Smooth muscle cell (in vitro differentiated cells): ENCODE measurements around the gene UNC79. TPM values are rescaled to one million over a fixed set of nuclear protein-coding genes. Genes with fewer than 3 reads are reported as not detected.
"Not testable (repeated sequence)": the region's sequence is repeated elsewhere in the genome, so short reads cannot be mapped to it uniquely, and the experiment has no call there.

ENCODE experiments used
- DNase-seq: peaks from one replicate; lab custom pipeline; 2025; ENCODE audit not compliant: unreplicated experiment; lab: John Stamatoyannopoulos, UW
- H2AFZ ChIP-seq: fragments of 200-600 bp; sonication (generic); 2 replicates; pipeline ENCODE4 v1.6.0; 2016; ENCODE audit warnings: antibody characterized with exemption, low read depth, mild to moderate bottlenecking
- H3F3A ChIP-seq: fragments of 200-600 bp; sonication (generic); 2 replicates; pipeline ENCODE4 v1.6.0; 2017; ENCODE audit warnings: antibody characterized with exemption, low read depth
- H3K27ac ChIP-seq: fragments of 200-600 bp; sonication (generic); 2 replicates; pipeline ENCODE4 v1.5.1; 2016; ENCODE audit warnings: low read depth, mild to moderate bottlenecking
- H3K27me3 ChIP-seq: fragments of 200-600 bp; sonication (generic); 2 replicates; pipeline ENCODE4 v1.6.1; 2016; ENCODE audit warnings: low read depth, mild to moderate bottlenecking
- H3K36me3 ChIP-seq: fragments of 200-600 bp; sonication (generic); 2 replicates; pipeline ENCODE4 v1.5.1; 2016; ENCODE audit warnings: low read depth
- H3K4me1 ChIP-seq: fragments of 200-600 bp; sonication (generic); 2 replicates; pipeline ENCODE4 v1.5.1; 2016; ENCODE audit warnings: low read depth
- H3K4me2 ChIP-seq: fragments of 200-600 bp; sonication (generic); 2 replicates; pipeline ENCODE4 v1.6.0; 2016; ENCODE audit warnings: mild to moderate bottlenecking
- H3K4me3 ChIP-seq: fragments of 200-600 bp; sonication (generic); 2 replicates; pipeline ENCODE4 v1.5.1; 2016; ENCODE audit warnings: mild to moderate bottlenecking
- H3K79me2 ChIP-seq: fragments of 200-600 bp; sonication (generic); 2 replicates; pipeline ENCODE4 v1.6.0; 2016; ENCODE audit warnings: low read depth, mild to moderate bottlenecking
- H3K9ac ChIP-seq: fragments of 200-600 bp; sonication (generic); 2 replicates; pipeline ENCODE4 v1.6.0; 2016; ENCODE audit warnings: low read depth
- H3K9me3 ChIP-seq: fragments of 200-600 bp; sonication (generic); replicated peaks from 2 replicates; pipeline ENCODE4 v1.5.1; 2016; ENCODE audit warnings: low read depth
- H4K20me1 ChIP-seq: fragments of 200-600 bp; sonication (generic); 2 replicates; pipeline ENCODE4 v1.6.0; 2016; ENCODE audit warnings: low read depth
- CTCF ChIP-seq: fragments of 200-600 bp; sonication (generic); IDR thresholded peaks from 2 replicates; pipeline ENCODE4 v1.5.1; 2017; ENCODE audit warnings: borderline replicate concordance, mild to moderate bottlenecking, antibody characterized with exemption; ENCODE audit not compliant: insufficient read depth, poor library complexity, severe bottlenecking
- WGBS: methylation state at CpG from one replicate; pipeline ENCODE4 v1.1.7; 2016; ENCODE audit warnings: low lambda C conversion rate; 5-methylcytosine and 5-hydroxymethylcytosine counted together
- polyA plus RNA-seq: library from polyadenylated mRNA; unstranded; fragments of >200 nt; fragmentation: Nextera tagmentation; extraction: Ambion mirVana; gene quantifications from 2 replicates; pipeline ENCODE4 v1.2.1, GENCODE V29; 2016
- total RNA-seq: library from RNA; depleted of rRNA; stranded (reverse); fragments of >200 nt; gene quantifications from 2 replicates; pipeline ENCODE4 v1.2.3, GENCODE V29; 2014

Gene UNC79
- total and polyA plus RNA-seq, 2 experiments from 2014 or later: 0.06 to 0.36 TPM

- no peak overlapping the region for H2AFZ ChIP-seq
- DNase-seq: no peak
- H3F3A ChIP-seq: peaks cover 4% of the 10 kb centered on the region
- H3K4me2 ChIP-seq: no peak overlapping the region
- no peaks in the 10 kb centered on the region for H3K4me1 ChIP-seq
- H3K36me3 ChIP-seq: peaks cover 5% of the 10 kb centered on the region
- H3K9ac ChIP-seq: no peak overlapping the region
- H4K20me1 ChIP-seq: no peaks in the 10 kb centered on the region
- 91% methylated on average over 3 of the region's 3 CpGs for WGBS
- no peaks in the 10 kb centered on the region for H3K79me2 ChIP-seq
- no peaks in the 10 kb centered on the region for H3K27me3 ChIP-seq
- no peak overlapping the region for H3K27ac ChIP-seq
- H3K9me3 ChIP-seq: peaks cover 16% of the 10 kb centered on the region
- TF ChIP-seq CTCF: no peak
- H3K4me3 ChIP-seq: no peak overlapping the region
Measured at GRCh38 chr14:93520053-93520607, 89.4 kb downstream of the UNC79 start.

- Histone ChIP-seq H3K9ac (no peak overlapping the region), H4K20me1 (no peaks in the 10 kb centered on the region), H3K4me2 (no peak overlapping the region), H3K9me3 (peaks cover 16% of the 10 kb centered on the region), H3K4me1 (no peaks in the 10 kb centered on the region), H3F3A (peaks cover 4% of the 10 kb centered on the region), H2AFZ (no peak overlapping the region), H3K27me3 (no peaks in the 10 kb centered on the region), H3K36me3 (peaks cover 5% of the 10 kb centered on the region), H3K4me3 (no peak overlapping the region), H3K79me2 (no peaks in the 10 kb centered on the region), H3K27ac (no peak overlapping the region)
- no peak for TF ChIP-seq CTCF
- DNase-seq: no peak
Measured at GRCh38 chr14:93522221-93522620, 91.5 kb downstream of the UNC79 start.

DNA sequence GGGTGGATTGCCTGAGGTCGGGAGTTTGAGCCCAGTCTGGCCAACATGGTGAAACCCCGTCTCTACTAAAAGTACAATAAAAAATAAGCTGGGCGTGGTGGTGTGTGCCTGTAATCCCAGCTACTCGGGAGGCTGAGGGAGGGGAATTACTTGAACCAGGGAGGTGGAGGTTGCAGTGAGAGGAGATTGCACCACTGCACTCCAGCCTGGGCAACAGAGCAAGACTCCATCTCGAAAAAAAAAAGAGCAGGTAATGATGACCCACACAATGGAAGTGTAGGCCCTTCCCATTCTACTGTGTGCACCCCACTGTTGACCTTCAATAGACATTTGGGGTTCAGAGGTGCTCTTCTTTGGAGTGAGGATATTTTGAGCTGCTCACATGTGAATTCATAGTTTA lies 94.5 kb downstream of the UNC79 start:
- WGBS: 89% methylated on average over 5 of the region's 5 CpGs
- not testable (repeated sequence) for H3K27ac ChIP-seq, H3K27me3 ChIP-seq, H2AFZ ChIP-seq, H3K79me2 ChIP-seq, H3K4me3 ChIP-seq, H3K9ac ChIP-seq, H3F3A ChIP-seq, H3K36me3 ChIP-seq, H3K9me3 ChIP-seq, H4K20me1 ChIP-seq, DNase-seq, H3K4me2 ChIP-seq, H3K4me1 ChIP-seq

DNA sequence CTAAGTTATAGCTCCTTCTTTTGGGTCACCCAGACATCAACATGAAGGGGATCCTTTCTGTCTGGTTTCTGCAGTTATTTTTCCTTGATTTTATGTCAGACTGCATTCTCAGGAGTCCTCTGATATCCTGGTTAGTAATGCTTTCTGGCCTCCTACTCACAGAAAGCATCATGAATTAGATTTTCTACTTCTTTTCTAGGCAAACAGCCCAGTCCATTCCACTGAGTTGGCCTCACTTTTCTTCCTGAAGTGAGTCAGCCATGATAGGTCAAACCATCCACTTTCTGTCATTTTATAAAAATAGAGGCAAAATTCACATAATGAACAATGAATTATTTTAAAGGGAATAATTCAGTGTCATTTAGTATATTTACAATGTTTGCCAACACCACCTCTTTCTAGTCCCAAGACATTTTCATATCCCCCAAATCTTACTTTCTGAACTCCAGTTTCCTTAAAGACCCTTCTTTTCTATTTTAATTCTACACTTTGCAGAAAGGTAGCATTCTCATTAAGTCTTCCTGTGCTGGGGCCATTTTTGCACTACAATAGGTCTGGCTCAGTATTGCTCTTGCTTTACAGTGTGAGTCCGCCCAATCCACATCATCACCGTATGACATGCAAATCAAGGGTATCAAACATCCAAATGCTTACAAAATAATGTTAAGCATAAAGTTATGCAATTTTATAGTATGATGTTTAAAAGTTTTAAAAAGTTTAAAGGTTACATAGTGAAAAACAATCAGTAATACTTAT lies 95.1 kb downstream of the UNC79 start:
- Histone ChIP-seq H3F3A (no peaks in the 10 kb centered on the region), H3K9me3 (peaks cover 3% of the 10 kb centered on the region), H3K9ac (no peak overlapping the region), H2AFZ (no peak overlapping the region), H3K4me2 (no peak overlapping the region), H4K20me1 (no peaks in the 10 kb centered on the region), H3K27ac (no peak overlapping the region), H3K36me3 (no peaks in the 10 kb centered on the region), H3K4me3 (no peak overlapping the region), H3K4me1 (no peaks in the 10 kb centered on the region), H3K79me2 (no peaks in the 10 kb centered on the region), H3K27me3 (no peaks in the 10 kb centered on the region)
- DNase-seq: no peak
- 91% methylated on average over 2 of the region's 2 CpGs for WGBS
- no peak for TF ChIP-seq CTCF
